ENCODE results near the gene ZNF664.

Gene ZNF664

DNA sequence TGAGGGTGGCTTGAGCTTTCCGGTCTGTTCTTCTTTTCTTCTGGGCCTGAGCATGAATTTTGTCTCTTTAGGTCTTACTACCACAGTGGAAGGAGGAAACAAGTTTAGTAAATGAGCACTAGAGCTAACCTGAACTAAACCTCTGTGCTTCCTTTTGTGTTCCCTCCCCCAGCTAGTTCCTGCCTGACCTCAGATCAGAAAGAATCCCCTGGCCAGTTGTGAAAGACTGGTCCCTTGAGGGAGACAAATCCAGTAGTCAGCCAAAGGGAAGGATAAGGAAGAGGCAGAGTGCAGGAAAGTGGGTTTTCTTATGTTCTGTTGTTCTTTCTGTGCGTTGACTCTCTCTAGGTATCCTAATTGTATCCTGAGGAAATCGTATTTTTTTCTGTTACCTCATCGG lies 17.5 kb downstream of the ZNF664 start:
- no peak for DNase-seq (ENCODE audit: low spot score)

DNA sequence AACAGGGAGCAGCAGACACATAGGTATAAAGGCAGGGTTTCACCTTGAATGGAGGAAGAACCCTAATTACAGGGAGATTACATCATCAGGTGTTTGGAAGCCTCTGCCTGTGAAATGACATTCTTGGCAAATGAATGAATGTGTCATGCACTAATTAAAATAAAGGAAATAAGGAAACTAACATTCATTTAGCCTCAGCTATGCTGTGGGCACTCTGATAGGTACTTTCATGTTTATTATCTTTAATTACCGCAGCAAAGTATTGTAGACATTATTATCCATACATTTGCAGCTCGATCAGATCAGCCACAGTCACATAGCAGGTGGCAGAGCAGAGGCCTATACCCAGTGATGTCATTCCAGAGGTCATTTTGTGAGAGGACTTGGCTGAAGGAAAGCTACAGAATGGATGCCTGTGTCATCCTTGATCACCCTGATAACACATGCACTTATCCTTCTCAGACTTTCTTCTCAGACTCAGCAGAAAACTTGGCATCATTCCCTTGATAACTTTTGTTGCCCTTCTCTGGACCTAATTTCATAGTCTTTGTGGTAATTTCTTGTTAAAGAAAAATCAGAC lies 18.4 kb downstream of the ZNF664 start:
- no peak for DNase-seq (ENCODE audit: low spot score)

- DNase-seq (ENCODE audit: low spot score): no peak
These were observed 19.3 kb downstream of the ZNF664 start for GRCh38 chr12:123992118-123992825.

DNA sequence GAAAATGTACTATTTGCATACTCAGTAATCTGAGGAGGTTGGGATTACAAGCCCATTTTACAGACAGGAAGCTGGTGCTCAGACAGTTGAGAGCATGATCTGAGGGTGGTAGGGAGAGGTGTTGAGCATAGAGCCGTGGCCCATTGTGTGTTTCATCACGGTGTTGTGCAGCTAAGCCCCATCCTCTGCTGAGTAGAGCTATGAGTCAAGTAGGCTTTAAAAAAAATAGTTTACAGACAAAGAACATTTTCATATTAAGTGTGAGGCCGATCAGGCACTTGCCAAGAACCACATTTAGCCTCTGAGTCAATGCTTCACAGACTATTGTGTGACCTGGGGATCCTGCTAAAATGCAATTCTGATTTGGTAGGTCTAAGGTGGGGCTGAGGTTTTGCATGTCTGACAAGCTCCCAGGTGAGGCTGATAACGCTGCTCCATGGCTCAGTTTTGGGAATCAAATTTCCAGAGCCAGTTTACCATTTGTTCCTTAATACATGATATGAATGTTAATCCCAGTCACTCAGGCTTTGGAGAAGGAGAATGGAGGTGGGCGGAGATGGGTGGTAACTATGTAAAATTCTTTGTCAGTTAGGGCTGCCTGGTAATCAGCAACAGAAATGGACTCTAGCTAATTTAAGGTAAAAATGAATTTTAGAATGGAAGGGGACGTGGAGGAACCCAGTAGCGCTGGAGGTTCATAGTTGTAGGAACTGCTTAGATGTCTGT lies 22.2 kb downstream of the ZNF664 start:
- DNase-seq (ENCODE audit: low spot score): no peak

DNA sequence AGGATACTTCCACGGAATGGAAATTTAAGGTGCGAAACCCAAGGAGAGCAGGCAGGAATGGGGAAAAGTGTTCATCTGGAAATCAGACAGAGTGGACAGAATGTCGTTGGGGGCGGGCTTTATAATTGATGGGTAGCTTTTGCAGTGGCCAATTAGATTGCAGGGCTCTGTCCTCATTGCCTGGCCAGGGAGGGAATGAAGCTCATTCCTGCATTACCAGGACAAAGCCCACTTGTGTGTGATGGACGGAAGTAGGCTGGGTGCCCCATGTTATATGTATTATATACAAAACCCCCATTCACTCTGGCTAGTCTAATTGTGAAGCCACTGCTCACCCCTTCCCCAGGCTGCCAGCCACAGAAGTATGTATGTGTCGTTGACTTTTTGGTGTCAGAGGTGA lies 23.6 kb downstream of the ZNF664 start:
- DNase-seq (ENCODE audit: low spot score): peak; percentile 89

- DNase-seq (ENCODE audit: low spot score): no peak
These were observed 24.2 kb downstream of the ZNF664 start for GRCh38 chr12:123997033-123997822.

GRCh38 chr12:123997908-123998307 lies 24.9 kb downstream of the ZNF664 start:
- DNase-seq (ENCODE audit: low spot score): no peak

DNA sequence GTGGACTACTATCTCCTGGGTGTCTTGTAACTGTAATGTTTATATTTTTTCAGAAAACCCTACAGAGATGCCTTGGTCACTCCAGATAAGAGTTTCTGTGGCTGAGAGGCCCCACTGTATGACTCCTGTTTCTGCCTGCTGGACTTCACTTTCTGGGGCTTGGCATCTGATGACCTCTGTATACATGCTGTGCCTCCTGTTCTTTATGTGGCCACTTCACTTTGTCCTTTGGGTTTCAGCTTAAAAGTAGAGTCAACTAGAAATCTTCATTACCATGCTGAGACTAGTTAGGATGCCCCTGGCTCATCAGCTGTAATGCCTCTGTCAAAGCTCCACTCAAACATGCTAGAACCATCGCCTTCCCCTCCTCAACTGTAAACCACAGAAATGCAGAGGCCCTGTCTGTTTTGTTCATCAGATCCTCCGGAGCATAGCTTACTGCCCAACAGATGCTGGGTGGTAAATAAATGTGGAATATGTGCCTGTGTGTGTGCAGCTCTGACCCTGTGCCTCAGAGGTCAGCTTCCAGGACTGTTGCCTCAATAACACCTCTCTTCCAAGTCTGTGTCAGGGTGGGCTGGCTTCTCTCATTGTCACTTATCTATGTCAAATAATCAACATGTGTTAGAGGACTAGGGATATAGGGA lies 25.5 kb downstream of the ZNF664 start:
- DNase-seq (ENCODE audit: low spot score): no peak

DNA sequence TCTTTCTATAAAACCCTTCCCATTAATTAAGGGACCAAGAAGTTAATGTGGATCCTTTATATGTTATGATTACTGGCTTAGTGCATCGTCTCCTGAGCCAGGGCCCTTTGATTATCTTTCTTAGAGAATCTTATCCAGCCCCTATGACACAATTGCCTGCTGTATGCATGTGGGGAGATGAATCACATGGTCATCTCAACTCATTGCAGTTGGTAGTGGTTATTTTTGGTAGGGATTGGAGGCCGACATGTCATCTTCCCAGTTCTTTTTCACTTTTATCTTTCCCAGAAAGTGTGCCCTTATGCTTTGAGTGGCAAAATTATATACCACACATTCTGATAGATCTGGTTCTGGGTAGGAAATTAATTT lies 26.0 kb downstream of the ZNF664 start:
- no peak for DNase-seq (ENCODE audit: low spot score)

DNA sequence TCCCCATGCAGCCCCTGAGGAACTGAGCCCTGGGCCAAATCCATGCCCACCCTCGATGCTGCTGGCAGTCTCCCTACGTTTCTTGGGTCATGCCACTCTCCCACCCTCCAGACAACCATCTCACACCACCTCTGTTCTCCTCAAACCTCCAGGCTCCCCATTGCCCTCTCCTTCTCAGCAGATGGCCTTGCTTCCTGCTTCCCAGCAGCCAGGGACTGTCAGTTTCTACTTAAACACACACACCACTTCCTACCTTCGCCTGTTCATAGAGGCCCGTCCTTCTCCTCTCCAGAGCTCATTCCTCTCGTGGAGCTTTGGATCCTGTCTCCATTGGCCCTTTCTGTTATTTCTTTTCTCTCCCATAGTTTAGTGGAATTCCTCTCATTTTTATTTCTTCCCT lies 27.1 kb downstream of the ZNF664 start:
- no peak for DNase-seq (ENCODE audit: low spot score)

GRCh38 chr12:124001343-124001742 lies 28.3 kb downstream of the ZNF664 start:
- no peak for DNase-seq (ENCODE audit: low spot score)

DNA sequence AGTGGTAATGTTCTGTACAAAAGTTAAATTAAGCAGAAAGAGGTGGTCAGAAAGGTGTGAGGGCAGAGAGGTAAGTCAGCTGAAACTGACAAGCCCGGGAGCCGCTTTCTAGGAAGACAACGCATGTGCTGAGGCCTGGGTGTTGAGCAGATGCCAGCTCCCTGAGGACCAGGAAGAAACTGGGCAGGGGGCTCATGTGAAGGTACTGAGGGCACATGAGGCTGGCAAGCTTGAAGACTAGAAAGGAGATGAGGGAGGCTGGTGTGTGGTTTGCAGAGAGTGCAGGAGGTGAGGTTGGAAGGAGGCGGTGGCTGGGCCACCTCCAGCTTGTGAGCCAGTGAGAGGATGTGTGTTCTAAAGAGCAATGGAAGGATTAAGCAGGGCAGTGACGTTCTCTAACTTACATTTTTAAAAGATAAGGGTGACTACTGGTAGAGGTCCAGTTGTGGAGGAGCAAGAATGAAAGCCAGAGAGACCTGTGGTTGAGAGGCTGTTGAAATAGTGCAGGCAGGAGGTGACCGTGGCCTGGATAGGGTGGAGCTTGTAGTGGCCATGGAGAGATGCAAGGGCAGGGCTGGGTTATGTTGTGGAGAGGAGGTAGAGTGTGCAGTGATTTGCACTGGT lies 29.1 kb downstream of the ZNF664 start:
- no peak for DNase-seq (ENCODE audit: low spot score)

DNA sequence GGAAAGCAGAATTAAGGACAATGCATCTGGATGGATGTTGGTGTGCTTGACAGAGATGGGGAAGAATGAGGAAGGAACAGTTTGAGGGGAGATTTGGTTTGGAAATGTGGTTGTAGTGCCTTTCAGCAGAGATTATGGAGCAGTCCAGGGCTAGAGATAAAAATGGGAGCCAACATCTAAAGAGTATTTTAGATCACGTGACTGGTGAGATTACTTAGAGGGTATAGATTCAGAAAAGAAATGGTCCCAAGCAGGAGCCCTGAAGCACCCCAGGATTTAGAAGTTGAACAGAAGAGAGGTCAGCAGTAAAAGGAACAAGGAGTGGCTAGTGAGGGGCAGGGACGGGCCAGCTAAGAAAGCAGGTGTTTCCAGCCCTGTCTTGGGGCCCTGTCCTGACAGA lies 29.6 kb downstream of the ZNF664 start:
- DNase-seq (ENCODE audit: low spot score): no peak

DNA sequence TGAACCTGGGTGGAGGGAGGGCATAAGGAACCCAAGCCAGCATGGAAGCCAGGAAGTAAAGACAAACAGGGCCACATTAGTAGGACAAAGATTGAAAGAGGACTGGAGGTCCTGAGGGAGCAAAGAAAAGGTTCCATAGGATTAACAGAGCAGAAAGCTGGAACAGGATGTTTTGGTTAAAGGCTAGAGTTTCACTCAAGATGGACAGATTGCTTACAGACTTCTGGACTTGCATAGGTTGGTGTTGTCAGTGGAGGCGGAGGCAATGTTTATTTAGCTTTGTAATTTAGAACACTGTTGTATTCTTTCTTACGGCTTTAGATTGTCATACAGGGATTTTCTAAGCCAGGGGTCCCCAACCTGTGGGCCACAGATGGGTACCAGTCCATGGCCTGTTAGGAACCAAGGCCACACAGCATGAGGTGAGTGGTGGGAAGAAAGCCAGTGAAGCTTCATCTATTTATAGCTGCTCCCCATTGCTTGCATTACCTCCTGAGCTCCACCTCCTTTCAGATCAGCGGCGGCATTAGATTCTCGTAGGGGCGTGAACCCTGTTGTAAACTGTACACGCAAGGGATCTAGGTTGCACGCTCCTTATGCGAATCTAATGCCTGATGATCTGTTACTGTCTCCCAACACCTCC lies 31.3 kb downstream of the ZNF664 start:
- no peak for DNase-seq (ENCODE audit: low spot score)

- peak; percentile 52 for DNase-seq (ENCODE audit: low spot score)
These were observed 33.2 kb downstream of the ZNF664 start for GRCh38 chr12:124006085-124006845.

GRCh38 chr12:124006846-124007713 lies 34.1 kb downstream of the ZNF664 start:
- DNase-seq (ENCODE audit: low spot score): no peak

DNA sequence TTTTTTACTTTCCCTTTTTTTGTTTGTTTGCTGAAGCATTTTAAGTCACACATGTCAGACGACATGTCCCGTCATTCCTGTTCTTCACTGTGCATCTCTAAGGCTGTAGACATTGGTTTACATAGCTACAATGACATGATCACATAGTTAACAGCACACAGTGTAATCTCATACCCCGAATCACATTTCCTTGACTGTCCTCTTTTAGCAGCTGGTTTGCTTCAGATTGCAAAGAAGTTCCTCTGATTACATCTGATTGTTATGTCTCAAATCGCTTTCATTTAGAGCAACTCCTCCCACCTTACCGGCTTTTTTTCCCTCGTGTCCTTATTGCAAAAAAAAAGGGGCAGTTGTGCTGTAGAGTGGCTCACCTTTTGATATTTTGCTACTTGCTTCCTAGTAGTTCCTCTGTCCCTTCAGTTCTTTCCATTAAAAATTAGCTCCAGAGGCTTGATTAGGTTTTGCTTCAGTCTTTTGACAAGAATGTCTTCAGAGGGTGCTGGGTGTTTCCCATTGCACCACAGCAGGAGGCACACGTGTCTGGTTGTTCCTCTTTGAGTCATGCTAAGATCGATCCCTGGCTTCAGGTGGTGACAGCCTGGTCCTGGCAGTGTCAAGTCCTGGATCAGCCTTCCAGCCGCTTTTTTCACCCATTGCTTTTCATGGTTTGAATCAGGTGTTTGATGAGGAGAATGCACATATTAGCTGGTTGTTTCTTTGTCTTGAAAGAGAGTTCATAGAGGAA lies 35.0 kb downstream of the ZNF664 start:
- no peak for DNase-seq (ENCODE audit: low spot score)

- peak; percentile 58 for DNase-seq (ENCODE audit: low spot score)
These were observed 35.6 kb downstream of the ZNF664 start for GRCh38 chr12:124008595-124008994.

DNA sequence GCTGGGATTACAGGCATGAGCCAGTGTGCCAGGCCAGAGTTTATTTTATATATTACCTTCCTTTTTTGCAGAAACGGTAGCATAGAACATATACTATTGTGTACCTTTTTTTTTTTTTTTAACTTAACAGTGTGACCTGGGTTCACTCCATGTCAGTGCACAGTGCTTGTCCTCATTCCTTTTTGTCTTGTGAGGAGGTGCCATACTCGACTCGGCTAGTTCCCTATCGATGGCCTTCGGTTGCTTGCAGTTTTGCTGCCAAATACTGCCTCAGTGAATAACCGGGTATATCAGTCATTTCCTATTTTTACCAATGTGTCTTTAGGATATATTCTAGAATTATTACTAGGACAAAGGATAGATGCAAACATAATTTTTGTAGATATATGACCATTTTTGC lies 36.8 kb downstream of the ZNF664 start:
- no peak for DNase-seq (ENCODE audit: low spot score)

Measured in Ammon's horn (tissue), 1 donor.